MM.1S (cell line): ENCODE data around the gene MMP24.

ENCODE experiments used
- CTCF ChIP-seq: fragments of 300-600 bp; sonication (generic); IDR thresholded peaks from 2 replicates; pipeline ENCODE4 v1.5.1; 2016; ENCODE audit warnings: antibody characterized with exemption, low read length, mixed read lengths
- EZH2 ChIP-seq: fragments of 300-600 bp; sonication (generic); optimal IDR thresholded peaks from 2 replicates; pipeline ENCODE3; 2017; ENCODE audit warnings: low read depth, mild to moderate bottlenecking, antibody characterized with exemption, low read length, mixed read lengths
- EZH2phosphoT487 ChIP-seq: fragments of 300-600 bp; sonication (generic); IDR thresholded peaks from 2 replicates; pipeline ENCODE4 v1.6.1; 2018; ENCODE audit warnings: antibody characterized with exemption, low read length

GRCh38 chr20:35317416-35318210 lies 91.1 kb downstream of the MMP24 start:
- TF ChIP-seq CTCF (no peak), EZH2 (no peak), EZH2phosphoT487 (no peak)
